Activated T-cell treated with anti-CD3 and anti-CD28 coated beads for 24 hours (primary cell): ENCODE measurements around the gene RPUSD1.

Experiments
- DNase-seq: peaks from one replicate; pipeline ENCODE4 v3.0.0-alpha.2; 2020; ENCODE audit warnings: low read depth

RPUSD1 gene

GRCh38 chr16:798666-799065, 10.5 kb upstream of the RPUSD1 start:
- DNase-seq, result no peak

GRCh38 chr16:797686-798085, 9.5 kb upstream of the RPUSD1 start:
- no peak for DNase-seq

GRCh38 chr16:797120-797420, 8.9 kb upstream of the RPUSD1 start:
- DNase-seq, result no peak

- DNase-seq, result no peak
Observed at GRCh38 chr16:796296-797119, 8.3 kb upstream of the RPUSD1 start.

- no peak for DNase-seq
Observed at GRCh38 chr16:795580-796229, 7.5 kb upstream of the RPUSD1 start.

GRCh38 chr16:794853-795466, 6.8 kb upstream of the RPUSD1 start:
- no peak for DNase-seq

- no peak for DNase-seq
Observed at GRCh38 chr16:794091-794822, 6.1 kb upstream of the RPUSD1 start.

GRCh38 chr16:793414-793813, 5.2 kb upstream of the RPUSD1 start:
- no peak for DNase-seq

GRCh38 chr16:792221-792995, 4.2 kb upstream of the RPUSD1 start:
- no peak for DNase-seq

- no peak for DNase-seq
Observed at GRCh38 chr16:791131-791530, 3.0 kb upstream of the RPUSD1 start.

- no peak for DNase-seq
Observed at GRCh38 chr16:790086-790485, 1.9 kb upstream of the RPUSD1 start.

- no peak for DNase-seq
Observed at GRCh38 chr16:789191-789850, 1.1 kb upstream of the RPUSD1 start.

GRCh38 chr16:788399-789126, 382 bp upstream of the RPUSD1 start, which contains the start of gene CHTF18:
TSS of gene CHTF18 (plus strand) at chr16:788620. CDS start at chr16:788685, 65 bp downstream.
- peak; percentile 95 for DNase-seq

- DNase-seq, result no peak
Observed at GRCh38 chr16:787321-787966, 737 bp downstream of the RPUSD1 start.

- DNase-seq, result peak; percentile 54
Observed at GRCh38 chr16:785563-786535, 2.3 kb downstream of the RPUSD1 start.

- no peak for DNase-seq
Observed at GRCh38 chr16:784431-784830, 3.8 kb downstream of the RPUSD1 start.

GRCh38 chr16:783404-784161, 4.6 kb downstream of the RPUSD1 start:
- DNase-seq, result no peak

- DNase-seq, result no peak
Observed at GRCh38 chr16:782766-783403, 5.3 kb downstream of the RPUSD1 start.
